Stomach (tissue), 9 donors: Measurements from ENCODE around the gene LTBR. TPM values are rescaled to one million over a fixed set of nuclear protein-coding genes. Genes with fewer than 3 reads are reported as not detected.
A peak's percentile ranks its signal among the peaks of the same experiment; 100 is the strongest.

Experiments
- DNase-seq, 2 donors: peaks; one replicate each; pipeline versions ENCODE4 v3.0.0 to v3.0.0-alpha.2; 2013 to 2019
- H3K27ac ChIP-seq, 5 donors: fragments of 200-600 bp in 4 of 5; sonication (generic) in 4 of 5; one replicate each; pipeline ENCODE4 v1.5.1; 2013 to 2019; ENCODE audit warnings: mild to moderate bottlenecking in 1 of 5, moderate library complexity in 1 of 5
- H3K27me3 ChIP-seq, 3 donors: fragments of 200-600 bp; sonication (generic); one replicate each; pipeline ENCODE4 v1.5.1; 2017 to 2019; ENCODE audit warnings: mixed run types in 1 of 3
- H3K36me3 ChIP-seq, 4 donors: fragments of 200-600 bp; sonication (generic); 1 replicate in 3 of 4; 2 replicates in 1 of 4; pipeline ENCODE4 v1.5.1; 2016 to 2019
- H3K4me1 ChIP-seq, 4 donors: fragments of 200-600 bp; sonication (generic); one replicate each; pipeline ENCODE4 v1.5.1; 2016 to 2019
- H3K4me3 ChIP-seq, 4 donors: fragments of 200-600 bp; sonication (generic) in 3 of 4; one replicate each; pipeline ENCODE4 v1.5.1; 2016 to 2019; ENCODE audit warnings: mild to moderate bottlenecking in 1 of 4
- H3K9me3 ChIP-seq, 4 donors: fragments of 200-600 bp; sonication (generic); one replicate each; pipeline ENCODE4 v1.5.1; 2016 to 2019
- EP300 ChIP-seq: sonication (generic); formaldehyde crosslinking; IDR thresholded peaks from one replicate; pipeline ENCODE4 v1.6.1; 2017; ENCODE audit warnings: antibody characterized with exemption
- POLR2A ChIP-seq, 4 donors: fragments of 450-650 bp; IDR thresholded peaks; one replicate each; pipeline ENCODE4 v1.6.1; 2016; ENCODE audit warnings: antibody characterized with exemption in 4 of 4, control low read depth in 2 of 4, mild to moderate bottlenecking in 1 of 4, moderate library complexity in 1 of 4
- POLR2AphosphoS5 ChIP-seq, 3 donors: sonication (generic); formaldehyde crosslinking; IDR thresholded peaks; one replicate each; pipeline ENCODE4 v1.6.1; 2016; ENCODE audit warnings: antibody characterized with exemption in 3 of 3
- WGBS, 5 donors: extraction: QIAGEN DNeasy Blood & Tissue Kit in 3 of 5; methylation state at CpG; one replicate each; pipeline versions ENCODE4 v1.1.5 to v1.1.7; 2013 to 2018; 5-methylcytosine and 5-hydroxymethylcytosine counted together
- intact Hi-C: fragments of 100-400 bp; cut with DNase I; formaldehyde crosslinking; loops from one replicate; pipeline ENCODE4 v1.15.1; 2023; ENCODE audit warnings: low total_unique reads
- polyA plus RNA-seq, 3 donors: library from polyadenylated mRNA; stranded (reverse); fragments of 200-250 nt; gene quantifications; one replicate each; pipeline ENCODE4 v1.2.3, GENCODE V29; 2013
- total RNA-seq, 5 donors: library from RNA; depleted of rRNA; stranded (reverse); fragments of >200 nt; gene quantifications; one replicate each; pipeline versions ENCODE4 v1.1.0 to v1.2.3, GENCODE V29; 2014 to 2016
- TF ChIP-seq, protein P1 (sequence below), 7 experiments: fragments of 450-650 bp in 4 of 7; fragments of 200-600 bp in 3 of 7; sonication (generic) in 3 of 7; IDR thresholded peaks; one replicate each; pipeline ENCODE4 v1.5.1; 2016 to 2019; ENCODE audit warnings: antibody characterized with exemption in 7 of 7, control low read depth in 2 of 7, mild to moderate bottlenecking in 1 of 7
- donor health status: healthy with polysubstance abuse.
- donor health status: Bipolar disorder and iron deficiency.
- donor health status: healthy.

LTBR gene
- total and polyA plus RNA-seq, 8 donors, result 27.5 to 471 (median 62.3) TPM

DNA sequence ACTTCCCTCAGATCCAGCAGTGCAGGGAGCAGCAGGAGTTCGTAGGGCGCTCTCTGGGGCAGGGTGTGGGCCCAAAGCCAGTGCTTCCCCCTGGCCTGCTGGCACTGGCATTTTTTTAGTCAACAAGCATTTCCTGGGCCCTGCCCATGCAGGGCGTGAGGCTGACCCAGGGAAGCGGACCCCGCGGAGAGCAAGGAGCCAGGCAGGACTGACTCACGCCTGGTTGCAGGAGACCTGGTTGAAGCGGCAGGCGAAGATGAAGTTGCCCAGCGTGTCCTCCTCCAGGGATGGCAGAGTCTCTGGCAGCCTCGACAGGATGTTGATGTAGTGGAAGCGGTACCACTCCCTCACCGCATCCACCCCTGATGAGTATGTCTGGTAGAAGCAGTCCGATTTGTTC lies 22.1 kb upstream of the LTBR start:
- peak overlapping the region; percentile 65 to 94 (median 93) for H3K27ac ChIP-seq
- H3K9me3 ChIP-seq, result no peaks in the 10 kb centered on the region
- peaks cover 0 to 30% (median 15%) of the 10 kb centered on the region in 4 donors for H3K36me3 ChIP-seq
- H3K4me1 ChIP-seq, result peaks cover 24 to 49% (median 44%) of the 10 kb centered on the region in 4 donors
- intact Hi-C loops, result no loop called here
- H3K27me3 ChIP-seq, result no peaks in the 10 kb centered on the region
- WGBS, 5 donors, result 37 to 59% (median 53%) methylated on average over 12 to 14 of the region's 14 CpGs
- no peak overlapping the region for H3K4me3 ChIP-seq
- TF ChIP-seq POLR2A (IDR thresholded peaks at IDR 0.05), result no peak
- TF ChIP-seq POLR2AphosphoS5 (IDR thresholded peaks at IDR 0.05), result peak in 2 of 3 donors; percentile 61 to 81
- DNase-seq, result peak; percentile 78 to 79

DNA sequence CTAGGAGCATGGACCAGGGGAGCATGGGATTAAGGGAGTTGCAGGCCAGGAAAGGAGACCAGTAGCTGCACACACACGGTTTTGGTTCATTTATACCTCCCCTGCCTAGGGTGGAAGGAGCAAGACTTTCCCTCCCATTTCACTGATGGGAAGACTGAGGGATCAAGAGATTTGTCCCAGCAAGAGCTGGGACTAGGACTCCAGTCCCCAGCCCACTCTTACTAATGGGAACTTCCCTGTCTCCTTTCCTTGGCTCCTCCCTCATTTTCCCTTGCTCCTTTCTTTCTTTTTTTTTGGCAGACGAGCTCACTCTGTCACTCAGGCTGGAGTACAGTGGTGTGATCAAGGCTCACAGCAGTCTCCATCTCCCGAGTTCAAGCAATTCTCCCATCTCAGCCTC lies 21.6 kb upstream of the LTBR start:
- Histone ChIP-seq H3K9me3 (no peaks in the 10 kb centered on the region), H3K4me1 (peaks cover 24 to 50% (median 45%) of the 10 kb centered on the region in 4 donors), H3K4me3 (no peak overlapping the region), H3K27ac (peak overlapping the region; percentile 65 to 94 (median 93)), H3K27me3 (no peaks in the 10 kb centered on the region), H3K36me3 (peaks cover 0 to 25% (median 13%) of the 10 kb centered on the region in 4 donors)
- WGBS, 5 donors, result 41 to 64% (median 52%) methylated on average over 3 of the region's 3 CpGs
- DNase-seq, result no peak
- TF ChIP-seq POLR2A (IDR thresholded peaks at IDR 0.05), result no peak
- no peak for TF ChIP-seq EP300
- TF ChIP-seq, protein P1, sequence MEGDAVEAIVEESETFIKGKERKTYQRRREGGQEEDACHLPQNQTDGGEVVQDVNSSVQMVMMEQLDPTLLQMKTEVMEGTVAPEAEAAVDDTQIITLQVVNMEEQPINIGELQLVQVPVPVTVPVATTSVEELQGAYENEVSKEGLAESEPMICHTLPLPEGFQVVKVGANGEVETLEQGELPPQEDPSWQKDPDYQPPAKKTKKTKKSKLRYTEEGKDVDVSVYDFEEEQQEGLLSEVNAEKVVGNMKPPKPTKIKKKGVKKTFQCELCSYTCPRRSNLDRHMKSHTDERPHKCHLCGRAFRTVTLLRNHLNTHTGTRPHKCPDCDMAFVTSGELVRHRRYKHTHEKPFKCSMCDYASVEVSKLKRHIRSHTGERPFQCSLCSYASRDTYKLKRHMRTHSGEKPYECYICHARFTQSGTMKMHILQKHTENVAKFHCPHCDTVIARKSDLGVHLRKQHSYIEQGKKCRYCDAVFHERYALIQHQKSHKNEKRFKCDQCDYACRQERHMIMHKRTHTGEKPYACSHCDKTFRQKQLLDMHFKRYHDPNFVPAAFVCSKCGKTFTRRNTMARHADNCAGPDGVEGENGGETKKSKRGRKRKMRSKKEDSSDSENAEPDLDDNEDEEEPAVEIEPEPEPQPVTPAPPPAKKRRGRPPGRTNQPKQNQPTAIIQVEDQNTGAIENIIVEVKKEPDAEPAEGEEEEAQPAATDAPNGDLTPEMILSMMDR (IDR thresholded peaks at IDR 0.05), result no peak
- no peak for TF ChIP-seq POLR2AphosphoS5 (IDR thresholded peaks at IDR 0.05)
- intact Hi-C loops, result no loop called here

DNA sequence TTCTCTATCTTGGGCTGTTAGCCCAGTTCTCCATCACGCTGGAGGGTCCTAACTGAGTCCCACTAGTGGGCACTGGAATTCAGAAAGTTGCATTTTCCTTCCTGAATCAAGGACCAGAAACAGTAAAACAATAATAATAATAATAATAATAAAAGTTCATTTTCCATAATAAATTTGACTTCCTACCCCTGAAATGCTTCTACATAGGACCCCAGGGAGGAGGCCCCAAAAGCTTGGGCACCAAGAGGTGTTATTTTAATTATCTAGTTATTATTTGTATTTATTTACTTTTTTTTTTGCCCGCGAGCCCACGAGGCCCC lies 21.0 kb upstream of the LTBR start:
- intact Hi-C loops, result no loop called here
- no peaks in the 10 kb centered on the region for H3K9me3 ChIP-seq
- DNase-seq, result no peak
- H3K36me3 ChIP-seq, result peaks cover 0 to 20% (median 10%) of the 10 kb centered on the region in 4 donors
- peak overlapping the region; percentile 44 to 59 (median 56) for H3K4me3 ChIP-seq
- 14 to 23% (median 15%) methylated on average over 4 of the region's 4 CpGs for WGBS, 5 donors
- TF ChIP-seq POLR2A (IDR thresholded peaks at IDR 0.05) (no peak), EP300 (no peak), POLR2AphosphoS5 (IDR thresholded peaks at IDR 0.05) (no peak)
- TF ChIP-seq, protein P1 (IDR thresholded peaks at IDR 0.05), result no peak
- H3K4me1 ChIP-seq, result peaks cover 24 to 55% (median 45%) of the 10 kb centered on the region in 4 donors
- no peaks in the 10 kb centered on the region for H3K27me3 ChIP-seq
- peak overlapping the region; percentile 90 to 98 (median 94) for H3K27ac ChIP-seq

DNA sequence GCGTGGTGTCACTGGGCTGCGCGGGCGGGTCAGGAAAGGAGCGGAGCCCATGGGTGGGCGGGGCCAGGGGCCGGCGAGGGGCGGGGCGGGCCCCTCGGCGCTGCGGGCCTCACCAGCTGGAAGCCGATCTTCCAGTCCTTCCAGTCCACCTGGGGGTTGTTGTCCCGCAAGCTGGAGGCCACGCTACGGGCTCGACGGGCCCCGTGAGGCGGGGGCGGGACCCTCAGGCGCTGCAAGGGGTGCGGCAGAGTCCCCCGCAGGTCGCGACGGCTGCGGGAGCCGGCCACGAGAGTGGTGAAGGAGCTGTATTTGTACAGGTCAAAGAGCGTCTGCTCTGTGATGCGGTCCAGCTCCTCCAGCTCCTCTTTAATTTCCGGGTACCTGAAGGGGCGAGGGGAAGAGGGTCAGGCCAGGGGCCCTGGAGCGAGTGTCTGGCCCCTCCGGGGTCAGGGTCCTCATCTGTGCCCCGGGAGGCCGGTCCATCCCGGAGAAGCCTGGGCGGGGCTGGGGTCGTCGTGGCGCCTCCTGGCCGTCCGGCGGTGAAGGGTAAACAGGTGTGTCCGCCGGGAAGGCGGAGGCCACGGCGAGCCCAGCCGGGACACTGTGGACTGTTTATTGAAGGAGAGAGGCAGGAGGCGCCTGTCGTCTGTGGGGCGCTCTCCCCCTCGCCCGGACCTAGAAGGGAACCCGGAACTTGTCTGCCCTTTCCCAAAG lies 20.5 kb upstream of the LTBR start:
- Histone ChIP-seq H3K36me3 (peaks cover 0 to 20% (median 10%) of the 10 kb centered on the region in 4 donors), H3K4me1 (peaks cover 24 to 61% (median 45%) of the 10 kb centered on the region in 4 donors), H3K27ac (peak overlapping the region; percentile 90 to 98 (median 94)), H3K9me3 (no peaks in the 10 kb centered on the region), H3K27me3 (no peaks in the 10 kb centered on the region), H3K4me3 (peak overlapping the region; percentile 44 to 59 (median 56))
- intact Hi-C loops, result no loop called here
- peak; percentile 14 to 74 (median 66) for TF ChIP-seq POLR2AphosphoS5 (IDR thresholded peaks at IDR 0.05)
- TF ChIP-seq EP300, result no peak
- 1 to 6% (median 2%) methylated on average over 25 to 59 of the region's 59 CpGs for WGBS, 5 donors
- DNase-seq, result peak; percentile 84 to 95

DNA sequence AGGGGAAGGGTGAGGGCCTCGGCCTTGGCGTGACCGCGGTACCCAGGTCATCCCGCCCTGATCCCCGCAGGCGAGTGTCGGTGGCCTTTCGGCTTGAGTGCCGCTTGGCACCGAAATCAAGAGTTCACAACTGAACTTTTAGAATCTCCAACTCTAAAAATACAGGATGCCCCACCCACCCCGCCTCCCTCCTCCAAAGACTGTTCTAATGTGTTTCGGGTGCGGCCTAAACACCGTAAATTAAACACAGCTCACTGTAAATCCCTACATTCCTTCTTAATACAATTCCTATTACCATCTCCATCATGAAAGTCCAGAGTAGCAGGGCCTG lies 20.0 kb upstream of the LTBR start:
- Histone ChIP-seq H3K27ac (peak overlapping the region; percentile 90 to 98 (median 94)), H3K4me1 (peaks cover 24 to 66% (median 49%) of the 10 kb centered on the region in 4 donors)
- 8 to 50% (median 14%) methylated on average over 15 of the region's 15 CpGs for WGBS, 5 donors

More for the DNA sequence above, 20.0 kb upstream of the LTBR start:
- intact Hi-C loops, result no loop called here
- H3K36me3 ChIP-seq, result peaks cover 0 to 20% (median 9%) of the 10 kb centered on the region in 4 donors
- TF ChIP-seq POLR2AphosphoS5 (IDR thresholded peaks at IDR 0.05), result no peak
- TF ChIP-seq EP300, result no peak
- TF ChIP-seq POLR2A (IDR thresholded peaks at IDR 0.05), result no peak
- TF ChIP-seq, protein P1 (IDR thresholded peaks at IDR 0.05), result no peak
- no peaks in the 10 kb centered on the region for H3K9me3 ChIP-seq
- no peaks in the 10 kb centered on the region for H3K27me3 ChIP-seq
- peak overlapping the region; percentile 44 to 59 (median 56) for H3K4me3 ChIP-seq
- no peak for DNase-seq
